ENCODE data around the gene FBXW4. TPM values are rescaled to one million over a fixed set of nuclear protein-coding genes. Genes with fewer than 3 reads are reported as not detected.

The FBXW4 gene
- total and polyA plus RNA-seq, 10 of the 15 experiments (the other 5 are each of a cell fraction or from before 2014, with no cell fraction given): 5.7 to 42.0 (median 27.5) TPM

DNA sequence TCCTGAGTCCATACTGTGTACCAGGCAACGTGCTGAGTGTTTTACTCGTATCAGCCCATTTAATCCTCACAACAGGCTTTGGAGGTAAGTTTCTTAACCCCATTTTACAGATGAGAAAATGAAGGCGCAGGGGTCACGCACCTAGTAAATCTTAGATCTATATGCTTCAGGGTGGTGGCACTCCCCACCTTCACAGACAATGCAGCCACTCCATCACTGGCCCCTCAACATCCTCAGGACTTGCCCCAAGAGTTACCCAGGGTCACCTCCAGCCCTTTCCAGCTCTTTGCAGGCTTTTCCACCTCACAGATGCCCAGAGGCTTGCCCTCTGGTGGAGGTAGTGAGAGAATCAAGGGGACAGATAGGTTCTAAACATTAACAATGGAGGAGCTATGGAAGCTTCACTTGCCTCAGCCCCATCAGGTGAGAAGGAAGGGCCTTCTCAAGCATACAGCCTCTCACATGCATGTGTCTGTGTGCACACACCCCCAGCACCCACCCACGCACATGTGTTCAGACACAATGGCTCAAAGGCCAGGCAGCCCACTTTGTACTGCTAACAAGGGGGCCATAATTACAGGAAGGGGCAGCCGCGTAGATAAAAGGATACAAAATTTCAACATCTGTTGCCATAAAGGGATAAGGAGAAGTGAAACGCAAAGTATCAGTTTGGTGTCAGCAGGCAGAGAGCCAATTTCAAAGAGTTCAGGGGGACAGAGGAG is 77.7 kb downstream of the FBXW4 start:
- H3K79me2 ChIP-seq (ENCODE audit: control insufficient read depth, insufficient read depth, low read length): no peaks in the 10 kb centered on the region
- ChIA-PET CTCF (interaction anchor here (0.7 to 4.2 kb wide), 8 partner anchors 14 to 165 kb away, joined by 3 to 38 read pairs (median 4); partner anchors contain the start of gene NPM3), RAD21 (ENCODE audit: unreplicated experiment) (interaction anchor here (1.0 to 3.6 kb wide), 7 partner anchors 14 to 167 kb away, joined by 4 to 17 read pairs (median 5); partner anchors contain the start of genes DPCD, NPM3 and POLL), SMC1A (ENCODE audit: uncharacterized antibody, unreplicated experiment) (interaction anchor here (0.7 to 1.9 kb wide), 9 partner anchors 13 to 164 kb away, joined by 3 to 9 read pairs (median 4); no protein-coding TSS in a partner anchor), POLR2A (interaction anchor here (0.6 to 0.7 kb wide), 2 partner anchors 54 to 817 kb away, joined by 3 read pairs; no protein-coding TSS in a partner anchor)
- peaks cover 2 to 11% of the 10 kb centered on the region in 2 experiments; a peak in 3 of 4 replicates for H3K36me3 ChIP-seq (ENCODE audit: control insufficient read depth in 2 of 2, insufficient read depth in 2 of 2, low read length in 1 of 2)
- no TSS peak for BruUV-seq (replicated peaks)
- H4K20me1 ChIP-seq (ENCODE audit: control insufficient read depth, insufficient read depth): no peaks in the 10 kb centered on the region
- peak overlapping the region; percentile 10; the same call in 1 of the 2 replicates for H3K4me2 ChIP-seq (ENCODE audit: control insufficient read depth, insufficient read depth)
- peak overlapping the region; percentile 62 for H3K27ac ChIP-seq (ENCODE audit: control insufficient read depth, insufficient read depth)
- H2AFZ ChIP-seq (ENCODE audit: control insufficient read depth, low read depth, low read length): no peak overlapping the region
- H3K27me3 ChIP-seq (replicated peaks in 1 of 2; ENCODE audit: control insufficient read depth in 2 of 2, insufficient read depth in 2 of 2, low read length in 1 of 2): no peaks in the 10 kb centered on the region
- peak; percentile 88 for FAIRE-seq
- no peaks in the 10 kb centered on the region for H3K9me3 ChIP-seq (replicated peaks; ENCODE audit: control insufficient read depth, insufficient read depth, low read length)
- DNase-seq (ENCODE audit: low read depth, low spot score): peak; percentile 33
- H3K9ac ChIP-seq (ENCODE audit: control insufficient read depth, insufficient read depth, low read length): no peak overlapping the region; the same call in 1 of the 2 replicates
- in situ Hi-C loops (cut with MboI): no loop called here
- intact Hi-C loops (cut with micrococcal nuclease; ENCODE audit: unreplicated experiment): no loop called here
- H3K4me1 ChIP-seq (ENCODE audit: control insufficient read depth, insufficient read depth, low read length): peaks cover 19% of the 10 kb centered on the region
- no peak overlapping the region for H3K4me3 ChIP-seq
- 65% methylated on average over 8 of the region's 8 CpGs for WGBS (ENCODE audit: insufficient coverage, insufficient replicate concordance, low lambda C conversion rate, missing lambda C conversion rate)
- ATAC-seq: peak; percentile 83
- TF ChIP-seq, protein P1, sequence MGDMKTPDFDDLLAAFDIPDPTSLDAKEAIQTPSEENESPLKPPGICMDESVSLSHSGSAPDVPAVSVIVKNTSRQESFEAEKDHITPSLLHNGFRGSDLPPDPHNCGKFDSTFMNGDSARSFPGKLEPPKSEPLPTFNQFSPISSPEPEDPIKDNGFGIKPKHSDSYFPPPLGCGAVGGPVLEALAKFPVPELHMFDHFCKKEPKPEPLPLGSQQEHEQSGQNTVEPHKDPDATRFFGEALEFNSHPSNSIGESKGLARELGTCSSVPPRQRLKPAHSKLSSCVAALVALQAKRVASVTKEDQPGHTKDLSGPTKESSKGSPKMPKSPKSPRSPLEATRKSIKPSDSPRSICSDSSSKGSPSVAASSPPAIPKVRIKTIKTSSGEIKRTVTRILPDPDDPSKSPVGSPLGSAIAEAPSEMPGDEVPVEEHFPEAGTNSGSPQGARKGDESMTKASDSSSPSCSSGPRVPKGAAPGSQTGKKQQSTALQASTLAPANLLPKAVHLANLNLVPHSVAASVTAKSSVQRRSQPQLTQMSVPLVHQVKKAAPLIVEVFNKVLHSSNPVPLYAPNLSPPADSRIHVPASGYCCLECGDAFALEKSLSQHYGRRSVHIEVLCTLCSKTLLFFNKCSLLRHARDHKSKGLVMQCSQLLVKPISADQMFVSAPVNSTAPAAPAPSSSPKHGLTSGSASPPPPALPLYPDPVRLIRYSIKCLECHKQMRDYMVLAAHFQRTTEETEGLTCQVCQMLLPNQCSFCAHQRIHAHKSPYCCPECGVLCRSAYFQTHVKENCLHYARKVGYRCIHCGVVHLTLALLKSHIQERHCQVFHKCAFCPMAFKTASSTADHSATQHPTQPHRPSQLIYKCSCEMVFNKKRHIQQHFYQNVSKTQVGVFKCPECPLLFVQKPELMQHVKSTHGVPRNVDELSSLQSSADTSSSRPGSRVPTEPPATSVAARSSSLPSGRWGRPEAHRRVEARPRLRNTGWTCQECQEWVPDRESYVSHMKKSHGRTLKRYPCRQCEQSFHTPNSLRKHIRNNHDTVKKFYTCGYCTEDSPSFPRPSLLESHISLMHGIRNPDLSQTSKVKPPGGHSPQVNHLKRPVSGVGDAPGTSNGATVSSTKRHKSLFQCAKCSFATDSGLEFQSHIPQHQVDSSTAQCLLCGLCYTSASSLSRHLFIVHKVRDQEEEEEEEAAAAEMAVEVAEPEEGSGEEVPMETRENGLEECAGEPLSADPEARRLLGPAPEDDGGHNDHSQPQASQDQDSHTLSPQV (IDR thresholded peaks at IDR 0.05): no peak
- TF ChIP-seq MEF2B (IDR thresholded peaks at IDR 0.05; ENCODE audit: partially characterized antibody, poor library complexity, severe bottlenecking) (peak; percentile 88), PAX5 (IDR thresholded peaks at IDR 0.05; ENCODE audit: borderline replicate concordance, low read depth, low read length) (no peak), STAT3 (IDR thresholded peaks at IDR 0.05; ENCODE audit: low read depth, low read length) (no peak), RBBP5 (conservative IDR thresholded peaks at IDR 0.05) (no peak), RCOR1 (conservative IDR thresholded peaks at IDR 0.05; ENCODE audit: low read depth, low read length) (no peak), EP300 (IDR thresholded peaks at IDR 0.05; ENCODE audit: borderline replicate concordance in 1 of 2, control insufficient read depth in 1 of 2, low read depth in 2 of 2, low read length in 2 of 2) (peak; percentile 46 to 50; a peak in 2 of 4 replicates), CBFB (IDR thresholded peaks at IDR 0.05; ENCODE audit: low read depth) (no peak), IKZF1 (conservative IDR thresholded peaks at IDR 0.05) (peak; percentile 59; the same call in 1 of the 2 replicates), ZZZ3 (IDR thresholded peaks at IDR 0.05; ENCODE audit: control insufficient read depth, insufficient read length, low read depth) (no peak)
- TF ChIP-seq, protein P2, sequence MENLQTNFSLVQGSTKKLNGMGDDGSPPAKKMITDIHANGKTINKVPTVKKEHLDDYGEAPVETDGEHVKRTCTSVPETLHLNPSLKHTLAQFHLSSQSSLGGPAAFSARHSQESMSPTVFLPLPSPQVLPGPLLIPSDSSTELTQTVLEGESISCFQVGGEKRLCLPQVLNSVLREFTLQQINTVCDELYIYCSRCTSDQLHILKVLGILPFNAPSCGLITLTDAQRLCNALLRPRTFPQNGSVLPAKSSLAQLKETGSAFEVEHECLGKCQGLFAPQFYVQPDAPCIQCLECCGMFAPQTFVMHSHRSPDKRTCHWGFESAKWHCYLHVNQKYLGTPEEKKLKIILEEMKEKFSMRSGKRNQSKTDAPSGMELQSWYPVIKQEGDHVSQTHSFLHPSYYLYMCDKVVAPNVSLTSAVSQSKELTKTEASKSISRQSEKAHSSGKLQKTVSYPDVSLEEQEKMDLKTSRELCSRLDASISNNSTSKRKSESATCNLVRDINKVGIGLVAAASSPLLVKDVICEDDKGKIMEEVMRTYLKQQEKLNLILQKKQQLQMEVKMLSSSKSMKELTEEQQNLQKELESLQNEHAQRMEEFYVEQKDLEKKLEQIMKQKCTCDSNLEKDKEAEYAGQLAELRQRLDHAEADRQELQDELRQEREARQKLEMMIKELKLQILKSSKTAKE (IDR thresholded peaks at IDR 0.05; ENCODE audit: low read depth, poor library complexity, severe bottlenecking): peak; percentile 30
- TF ChIP-seq, protein P3, sequence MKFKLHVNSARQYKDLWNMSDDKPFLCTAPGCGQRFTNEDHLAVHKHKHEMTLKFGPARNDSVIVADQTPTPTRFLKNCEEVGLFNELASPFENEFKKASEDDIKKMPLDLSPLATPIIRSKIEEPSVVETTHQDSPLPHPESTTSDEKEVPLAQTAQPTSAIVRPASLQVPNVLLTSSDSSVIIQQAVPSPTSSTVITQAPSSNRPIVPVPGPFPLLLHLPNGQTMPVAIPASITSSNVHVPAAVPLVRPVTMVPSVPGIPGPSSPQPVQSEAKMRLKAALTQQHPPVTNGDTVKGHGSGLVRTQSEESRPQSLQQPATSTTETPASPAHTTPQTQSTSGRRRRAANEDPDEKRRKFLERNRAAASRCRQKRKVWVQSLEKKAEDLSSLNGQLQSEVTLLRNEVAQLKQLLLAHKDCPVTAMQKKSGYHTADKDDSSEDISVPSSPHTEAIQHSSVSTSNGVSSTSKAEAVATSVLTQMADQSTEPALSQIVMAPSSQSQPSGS (IDR thresholded peaks at IDR 0.05; ENCODE audit: low read length): peak; percentile 39; the same call in 1 of the 2 replicates
- TF ChIP-seq, protein P4, sequence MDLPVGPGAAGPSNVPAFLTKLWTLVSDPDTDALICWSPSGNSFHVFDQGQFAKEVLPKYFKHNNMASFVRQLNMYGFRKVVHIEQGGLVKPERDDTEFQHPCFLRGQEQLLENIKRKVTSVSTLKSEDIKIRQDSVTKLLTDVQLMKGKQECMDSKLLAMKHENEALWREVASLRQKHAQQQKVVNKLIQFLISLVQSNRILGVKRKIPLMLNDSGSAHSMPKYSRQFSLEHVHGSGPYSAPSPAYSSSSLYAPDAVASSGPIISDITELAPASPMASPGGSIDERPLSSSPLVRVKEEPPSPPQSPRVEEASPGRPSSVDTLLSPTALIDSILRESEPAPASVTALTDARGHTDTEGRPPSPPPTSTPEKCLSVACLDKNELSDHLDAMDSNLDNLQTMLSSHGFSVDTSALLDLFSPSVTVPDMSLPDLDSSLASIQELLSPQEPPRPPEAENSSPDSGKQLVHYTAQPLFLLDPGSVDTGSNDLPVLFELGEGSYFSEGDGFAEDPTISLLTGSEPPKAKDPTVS (IDR thresholded peaks at IDR 0.05; ENCODE audit: low read depth, low read length): no peak

Data from GM12878 (cell line).